Panc1 (cell line): ENCODE measurements around the gene MGAT1.

Experiments
- CTCF ChIP-seq: fragments of 450-650 bp; IDR thresholded peaks from 2 replicates; pipeline ENCODE4 v1.5.1; 2017; ENCODE audit warnings: mild to moderate bottlenecking
- POLR2AphosphoS5 ChIP-seq: IDR thresholded peaks from 2 replicates; pipeline ENCODE4 v1.6.1; 2012; ENCODE audit warnings: mild to moderate bottlenecking, low read depth, low read length, moderate library complexity
- SIN3A ChIP-seq: IDR thresholded peaks from 2 replicates; pipeline ENCODE4 v1.6.1; 2012; ENCODE audit warnings: low read depth, mild to moderate bottlenecking, low read length, moderate library complexity, borderline replicate concordance; ENCODE audit not compliant: insufficient read depth
- TF ChIP-seq, protein P1 (sequence below), 2 experiments: IDR thresholded peaks; 2 replicates each; pipeline ENCODE4 v1.6.1; 2011 to 2012; ENCODE audit warnings: low read depth in 2 of 2, control low read depth in 1 of 2, low read length in 1 of 2, mild to moderate bottlenecking in 1 of 2, moderate library complexity in 1 of 2; ENCODE audit not compliant: insufficient read depth in 1 of 2

DNA sequence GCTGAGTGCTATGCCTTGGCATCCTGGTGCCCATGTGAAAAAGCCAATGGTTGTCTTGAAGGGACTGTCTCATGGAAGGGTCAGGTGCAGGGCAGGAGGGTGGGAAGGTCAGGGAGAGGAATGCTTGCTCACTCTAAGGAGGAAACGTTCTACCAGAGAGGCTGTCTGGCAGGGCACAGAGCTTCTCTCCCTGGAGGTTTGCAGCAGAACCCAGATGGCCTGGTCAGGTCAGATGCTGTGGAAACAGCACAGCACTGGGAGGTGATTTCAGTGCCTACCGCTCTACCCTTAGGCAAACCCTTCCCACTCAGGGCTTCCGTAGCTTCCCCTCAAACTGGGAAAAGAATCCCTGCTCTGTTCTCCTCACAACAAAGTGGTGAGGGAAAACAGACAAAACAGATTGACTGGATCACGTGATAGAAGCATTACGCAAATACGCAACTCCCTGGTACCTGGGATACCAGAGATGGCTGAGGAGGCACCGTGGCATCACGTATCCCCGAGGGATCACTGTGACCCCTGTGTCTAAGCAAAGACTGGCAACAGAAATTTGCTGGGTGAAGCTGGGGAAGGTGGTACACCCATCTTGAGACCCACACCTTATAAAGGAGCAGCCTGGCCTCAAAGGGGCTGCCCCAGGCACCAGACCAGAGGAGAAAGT lies 3.9 kb upstream of the MGAT1 start:
- TF ChIP-seq CTCF = no peak
- no peak for TF ChIP-seq POLR2AphosphoS5
- TF ChIP-seq, protein P1, sequence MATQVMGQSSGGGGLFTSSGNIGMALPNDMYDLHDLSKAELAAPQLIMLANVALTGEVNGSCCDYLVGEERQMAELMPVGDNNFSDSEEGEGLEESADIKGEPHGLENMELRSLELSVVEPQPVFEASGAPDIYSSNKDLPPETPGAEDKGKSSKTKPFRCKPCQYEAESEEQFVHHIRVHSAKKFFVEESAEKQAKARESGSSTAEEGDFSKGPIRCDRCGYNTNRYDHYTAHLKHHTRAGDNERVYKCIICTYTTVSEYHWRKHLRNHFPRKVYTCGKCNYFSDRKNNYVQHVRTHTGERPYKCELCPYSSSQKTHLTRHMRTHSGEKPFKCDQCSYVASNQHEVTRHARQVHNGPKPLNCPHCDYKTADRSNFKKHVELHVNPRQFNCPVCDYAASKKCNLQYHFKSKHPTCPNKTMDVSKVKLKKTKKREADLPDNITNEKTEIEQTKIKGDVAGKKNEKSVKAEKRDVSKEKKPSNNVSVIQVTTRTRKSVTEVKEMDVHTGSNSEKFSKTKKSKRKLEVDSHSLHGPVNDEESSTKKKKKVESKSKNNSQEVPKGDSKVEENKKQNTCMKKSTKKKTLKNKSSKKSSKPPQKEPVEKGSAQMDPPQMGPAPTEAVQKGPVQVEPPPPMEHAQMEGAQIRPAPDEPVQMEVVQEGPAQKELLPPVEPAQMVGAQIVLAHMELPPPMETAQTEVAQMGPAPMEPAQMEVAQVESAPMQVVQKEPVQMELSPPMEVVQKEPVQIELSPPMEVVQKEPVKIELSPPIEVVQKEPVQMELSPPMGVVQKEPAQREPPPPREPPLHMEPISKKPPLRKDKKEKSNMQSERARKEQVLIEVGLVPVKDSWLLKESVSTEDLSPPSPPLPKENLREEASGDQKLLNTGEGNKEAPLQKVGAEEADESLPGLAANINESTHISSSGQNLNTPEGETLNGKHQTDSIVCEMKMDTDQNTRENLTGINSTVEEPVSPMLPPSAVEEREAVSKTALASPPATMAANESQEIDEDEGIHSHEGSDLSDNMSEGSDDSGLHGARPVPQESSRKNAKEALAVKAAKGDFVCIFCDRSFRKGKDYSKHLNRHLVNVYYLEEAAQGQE (IDR thresholded peaks at IDR 0.05; ENCODE audit: insufficient read depth in 1 of 2, low read depth in 2 of 2, low read length in 1 of 2) = no peak
- no peak for TF ChIP-seq SIN3A
